ENCODE measurements around the gene CCDC102B.

GRCh38 chr18:68817584-68817983, 19.7 kb downstream of the CCDC102B start:
- no peak for TF ChIP-seq POLR2AphosphoS5 (IDR thresholded peaks at IDR 0.05; ENCODE audit: low read depth, low read length)
- TF ChIP-seq SIN3A (IDR thresholded peaks at IDR 0.05; ENCODE audit: borderline replicate concordance, insufficient read depth, low read length): no peak

Data from PFSK-1 (cell line).